ENCODE results near the gene KCNQ2. TPM values are rescaled to one million over a fixed set of nuclear protein-coding genes. Genes with fewer than 3 reads are reported as not detected.

KCNQ2 gene
- total RNA-seq, 2 donors from 2014 or later = not detected

DNA sequence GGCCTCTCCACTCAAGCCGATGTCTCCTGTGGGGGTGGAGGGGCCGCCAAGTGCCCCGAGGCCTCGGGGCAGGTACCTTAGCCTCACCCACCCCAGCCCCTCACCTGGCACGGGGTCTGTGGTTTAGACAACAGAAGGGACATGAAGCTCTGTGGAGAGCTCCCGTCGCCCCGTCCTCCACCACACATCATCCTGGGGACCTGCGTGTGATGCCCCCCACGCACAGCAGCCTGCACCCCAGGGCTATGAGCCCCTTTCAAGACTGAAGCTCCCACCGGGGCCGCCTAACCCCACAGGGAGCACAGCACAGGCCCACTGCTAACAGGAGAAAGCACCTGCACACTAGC is 8.2 kb downstream of the KCNQ2 start:
- no peaks in the 10 kb centered on the region for H3K27me3 ChIP-seq
- no peaks in the 10 kb centered on the region for H3K9me3 ChIP-seq
- TF ChIP-seq, protein P1, sequence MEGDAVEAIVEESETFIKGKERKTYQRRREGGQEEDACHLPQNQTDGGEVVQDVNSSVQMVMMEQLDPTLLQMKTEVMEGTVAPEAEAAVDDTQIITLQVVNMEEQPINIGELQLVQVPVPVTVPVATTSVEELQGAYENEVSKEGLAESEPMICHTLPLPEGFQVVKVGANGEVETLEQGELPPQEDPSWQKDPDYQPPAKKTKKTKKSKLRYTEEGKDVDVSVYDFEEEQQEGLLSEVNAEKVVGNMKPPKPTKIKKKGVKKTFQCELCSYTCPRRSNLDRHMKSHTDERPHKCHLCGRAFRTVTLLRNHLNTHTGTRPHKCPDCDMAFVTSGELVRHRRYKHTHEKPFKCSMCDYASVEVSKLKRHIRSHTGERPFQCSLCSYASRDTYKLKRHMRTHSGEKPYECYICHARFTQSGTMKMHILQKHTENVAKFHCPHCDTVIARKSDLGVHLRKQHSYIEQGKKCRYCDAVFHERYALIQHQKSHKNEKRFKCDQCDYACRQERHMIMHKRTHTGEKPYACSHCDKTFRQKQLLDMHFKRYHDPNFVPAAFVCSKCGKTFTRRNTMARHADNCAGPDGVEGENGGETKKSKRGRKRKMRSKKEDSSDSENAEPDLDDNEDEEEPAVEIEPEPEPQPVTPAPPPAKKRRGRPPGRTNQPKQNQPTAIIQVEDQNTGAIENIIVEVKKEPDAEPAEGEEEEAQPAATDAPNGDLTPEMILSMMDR (IDR thresholded peaks at IDR 0.05) = no peak
- no peaks in the 10 kb centered on the region for H3K36me3 ChIP-seq
- DNase-seq (ENCODE audit: low spot score) = no peak
- H3K4me1 ChIP-seq = no peaks in the 10 kb centered on the region
- H3K4me3 ChIP-seq = no peak overlapping the region
- H3K27ac ChIP-seq = no peak overlapping the region

DNA sequence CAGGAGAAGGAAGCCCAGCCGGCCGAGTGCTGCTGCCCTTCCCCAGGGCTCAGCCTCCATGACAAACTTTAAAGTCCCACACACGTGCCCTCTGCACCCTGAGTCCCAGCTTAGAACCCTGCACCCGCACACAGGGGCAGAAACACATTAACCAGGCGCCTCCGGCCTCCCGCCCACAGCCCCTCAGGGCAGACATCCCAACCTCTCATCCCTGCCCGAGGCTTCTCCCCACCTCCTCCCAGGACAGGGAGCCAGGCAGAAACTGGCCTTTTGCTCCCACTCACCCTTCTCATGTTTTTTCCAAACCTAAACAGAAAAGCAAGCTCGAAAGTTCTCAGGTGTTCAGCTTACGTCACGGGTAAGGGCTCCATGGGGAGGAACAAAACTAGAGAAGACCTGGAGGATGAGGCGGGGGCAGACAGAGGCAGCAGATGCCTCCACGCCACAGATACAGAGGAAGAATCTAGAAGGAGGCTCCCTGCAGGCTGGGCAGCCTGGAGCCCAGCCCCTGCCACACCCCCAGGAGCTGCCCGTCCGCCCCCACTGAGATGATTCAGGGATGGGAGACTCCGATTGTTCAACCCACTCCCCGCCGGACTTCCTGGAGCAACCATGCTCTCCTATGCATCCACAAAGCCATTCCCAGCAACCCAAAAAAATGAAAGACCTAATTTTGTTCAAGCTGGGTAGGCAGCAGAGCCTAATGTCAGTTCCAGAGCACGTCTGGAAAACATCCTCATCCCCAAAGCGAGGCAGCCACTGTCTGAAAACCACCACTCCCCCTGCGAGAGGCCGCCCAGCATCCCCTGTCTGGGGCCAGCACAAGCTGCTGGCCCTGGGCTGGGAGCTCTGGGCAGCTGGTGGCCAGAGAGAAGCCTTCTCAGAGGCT is 8.8 kb downstream of the KCNQ2 start:
- Histone ChIP-seq H3K36me3 (no peaks in the 10 kb centered on the region), H3K4me1 (no peaks in the 10 kb centered on the region), H3K27me3 (no peaks in the 10 kb centered on the region), H3K9me3 (no peaks in the 10 kb centered on the region), H3K27ac (no peak overlapping the region), H3K4me3 (no peak overlapping the region)
- DNase-seq (ENCODE audit: low spot score) = no peak
- TF ChIP-seq, protein P1 (IDR thresholded peaks at IDR 0.05) = no peak

DNA sequence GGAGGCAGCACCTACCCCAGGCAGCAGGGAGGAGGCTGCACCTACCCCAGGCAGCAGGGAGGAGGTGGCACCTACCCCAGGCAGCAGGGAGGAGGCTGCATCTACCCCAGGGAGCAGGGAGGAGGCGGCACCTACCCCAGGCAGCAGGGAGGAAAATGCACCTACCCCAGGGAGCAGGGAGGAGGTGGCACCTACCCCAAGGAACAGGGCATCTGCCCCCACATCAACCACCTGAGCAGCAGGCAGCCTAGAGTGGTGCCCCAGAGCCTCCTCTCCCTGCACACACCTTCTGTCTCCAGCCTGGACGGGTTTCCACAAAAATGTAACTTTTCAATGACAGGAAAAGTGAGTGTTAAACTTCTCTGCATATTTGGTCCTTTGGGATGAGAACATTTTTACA is 10.2 kb downstream of the KCNQ2 start:
- TF ChIP-seq, protein P1 (IDR thresholded peaks at IDR 0.05) = no peak
- no peaks in the 10 kb centered on the region for H3K36me3 ChIP-seq
- no peaks in the 10 kb centered on the region for H3K9me3 ChIP-seq
- no peak overlapping the region for H3K27ac ChIP-seq
- no peak overlapping the region for H3K4me3 ChIP-seq
- H3K27me3 ChIP-seq = no peaks in the 10 kb centered on the region
- H3K4me1 ChIP-seq = peaks cover 0 to 9% of the 10 kb centered on the region in 2 donors
- no peak for DNase-seq (ENCODE audit: low spot score)

DNA sequence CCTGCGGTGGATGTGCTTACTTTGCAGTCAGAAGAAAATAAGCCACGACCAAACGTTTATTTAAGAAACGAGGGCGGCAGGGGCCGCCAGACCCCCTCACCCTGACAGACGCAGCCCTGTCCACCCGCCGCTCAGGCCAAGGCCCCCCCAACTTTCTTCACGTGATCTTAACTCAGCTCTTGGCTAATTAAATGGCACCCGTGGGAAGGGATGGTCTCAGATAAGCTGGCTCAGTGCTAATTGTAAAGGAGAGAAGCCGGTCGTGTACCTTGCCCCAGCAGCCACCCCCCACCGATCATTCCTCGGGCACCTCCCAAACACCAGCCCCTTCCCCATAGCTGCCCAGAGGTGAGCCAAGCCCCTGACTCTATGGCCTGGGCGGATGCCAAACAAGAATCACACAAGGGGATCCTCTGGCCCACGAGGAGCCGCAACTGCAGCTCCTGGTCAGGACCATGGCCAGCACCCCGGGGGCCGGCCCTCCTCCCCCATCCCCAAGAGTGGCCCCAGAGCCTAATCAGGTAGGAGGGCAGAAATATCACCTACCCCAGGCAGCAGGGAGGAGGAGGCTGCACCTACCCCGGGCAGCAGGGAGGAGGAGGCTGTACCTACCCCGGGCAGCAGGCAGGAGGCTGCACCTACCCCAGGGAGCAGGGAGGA is 11.2 kb downstream of the KCNQ2 start:
- Histone ChIP-seq H3K4me3 (no peak overlapping the region), H3K4me1 (peaks cover 0 to 19% of the 10 kb centered on the region in 2 donors), H3K9me3 (no peaks in the 10 kb centered on the region), H3K27me3 (no peaks in the 10 kb centered on the region), H3K36me3 (no peaks in the 10 kb centered on the region), H3K27ac (no peak overlapping the region)
- TF ChIP-seq, protein P1 (IDR thresholded peaks at IDR 0.05) = no peak
- DNase-seq (ENCODE audit: low spot score) = no peak

DNA sequence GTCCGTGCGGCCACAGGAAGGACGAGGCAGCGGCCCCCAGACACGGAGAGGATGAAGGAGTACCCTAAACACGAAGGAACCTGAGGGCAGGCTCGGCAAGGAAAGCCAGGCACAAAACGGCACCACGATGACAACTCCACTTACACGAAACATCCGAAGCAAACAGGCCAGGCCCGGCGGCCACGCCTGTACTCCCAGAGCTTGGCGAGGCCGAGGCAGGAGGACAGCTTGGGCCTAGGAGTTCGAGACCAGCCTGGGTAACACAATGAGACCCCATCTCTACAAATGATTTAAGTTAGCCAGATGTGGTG is 13.4 kb downstream of the KCNQ2 start:
- DNase-seq (ENCODE audit: low spot score) = no peak
- no peak overlapping the region for H3K27ac ChIP-seq
- TF ChIP-seq, protein P1 (IDR thresholded peaks at IDR 0.05) = no peak
- H3K4me1 ChIP-seq = peaks cover 0 to 38% of the 10 kb centered on the region in 2 donors
- H3K36me3 ChIP-seq = no peaks in the 10 kb centered on the region
- H3K4me3 ChIP-seq = no peak overlapping the region
- no peaks in the 10 kb centered on the region for H3K9me3 ChIP-seq
- H3K27me3 ChIP-seq = no peaks in the 10 kb centered on the region

All from right atrium auricular region (tissue), 2 donors.